Type B pancreatic cell (in vitro differentiated cells): ENCODE results near the gene COL11A1. TPM values are rescaled to one million over a fixed set of nuclear protein-coding genes. Genes with fewer than 3 reads are reported as not detected.

Experiments
- DNase-seq: peaks from one replicate; pipeline ENCODE4 v3.0.0; 2021; ENCODE audit warnings: mixed read lengths; ENCODE audit not compliant: unreplicated experiment; ENCODE audit errors: extremely low spot score
- H3K27ac Mint-ChIP-seq: 2 replicates; pipeline ENCODE4 v1.8.0; 2021; ENCODE audit warnings: mild to moderate bottlenecking, mixed read lengths
- H3K27me3 Mint-ChIP-seq: 2 replicates; pipeline ENCODE4 v1.8.0; 2021; ENCODE audit warnings: mixed read lengths
- H3K36me3 Mint-ChIP-seq: 2 replicates; pipeline ENCODE4 v1.8.0; 2021; ENCODE audit warnings: mixed read lengths
- H3K4me1 Mint-ChIP-seq: one replicate; pipeline ENCODE4 v1.8.0; 2021; ENCODE audit warnings: mixed read lengths; ENCODE audit not compliant: unreplicated experiment
- H3K4me3 Mint-ChIP-seq: 2 replicates; pipeline ENCODE4 v1.8.0; 2021; ENCODE audit warnings: mild to moderate bottlenecking, mixed read lengths
- H3K9me3 Mint-ChIP-seq: 2 replicates; pipeline ENCODE4 v1.8.0; 2021; ENCODE audit warnings: mixed read lengths
- total RNA-seq: library from RNA; stranded (reverse); gene quantifications from 2 replicates; pipeline ENCODE4 v1.2.1, GENCODE V29; 2021; ENCODE audit warnings: low replicate concordance
- TF ChIP-seq, protein P1 (sequence below): fragments of 200-600 bp; sonication (generic); conservative IDR thresholded peaks from 2 replicates; pipeline ENCODE4 v1.5.0; 2021; ENCODE audit warnings: antibody characterized with exemption, mild to moderate bottlenecking

Gene COL11A1
- total RNA-seq, 1 donor from 2014 or later = 58.3 TPM

- Mint-ChIP-seq H3K4me1 (no peaks in the 10 kb centered on the region), H3K27ac (no peak overlapping the region), H3K9me3 (no peaks in the 10 kb centered on the region), H3K4me3 (no peak overlapping the region), H3K36me3 (no peaks in the 10 kb centered on the region), H3K27me3 (no peaks in the 10 kb centered on the region)
- DNase-seq = no peak
- TF ChIP-seq, protein P1, sequence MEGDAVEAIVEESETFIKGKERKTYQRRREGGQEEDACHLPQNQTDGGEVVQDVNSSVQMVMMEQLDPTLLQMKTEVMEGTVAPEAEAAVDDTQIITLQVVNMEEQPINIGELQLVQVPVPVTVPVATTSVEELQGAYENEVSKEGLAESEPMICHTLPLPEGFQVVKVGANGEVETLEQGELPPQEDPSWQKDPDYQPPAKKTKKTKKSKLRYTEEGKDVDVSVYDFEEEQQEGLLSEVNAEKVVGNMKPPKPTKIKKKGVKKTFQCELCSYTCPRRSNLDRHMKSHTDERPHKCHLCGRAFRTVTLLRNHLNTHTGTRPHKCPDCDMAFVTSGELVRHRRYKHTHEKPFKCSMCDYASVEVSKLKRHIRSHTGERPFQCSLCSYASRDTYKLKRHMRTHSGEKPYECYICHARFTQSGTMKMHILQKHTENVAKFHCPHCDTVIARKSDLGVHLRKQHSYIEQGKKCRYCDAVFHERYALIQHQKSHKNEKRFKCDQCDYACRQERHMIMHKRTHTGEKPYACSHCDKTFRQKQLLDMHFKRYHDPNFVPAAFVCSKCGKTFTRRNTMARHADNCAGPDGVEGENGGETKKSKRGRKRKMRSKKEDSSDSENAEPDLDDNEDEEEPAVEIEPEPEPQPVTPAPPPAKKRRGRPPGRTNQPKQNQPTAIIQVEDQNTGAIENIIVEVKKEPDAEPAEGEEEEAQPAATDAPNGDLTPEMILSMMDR = no peak
Measured at GRCh38 chr1:102891868-102892625, 216.3 kb downstream of the COL11A1 start.

GRCh38 chr1:102886638-102887037 is 221.7 kb downstream of the COL11A1 start:
- no peaks in the 10 kb centered on the region for H3K27me3 Mint-ChIP-seq
- no peak overlapping the region for H3K4me3 Mint-ChIP-seq
- H3K9me3 Mint-ChIP-seq = no peaks in the 10 kb centered on the region
- DNase-seq = no peak
- no peaks in the 10 kb centered on the region for H3K36me3 Mint-ChIP-seq
- no peak overlapping the region for H3K27ac Mint-ChIP-seq
- TF ChIP-seq, protein P1 = no peak
- H3K4me1 Mint-ChIP-seq = no peaks in the 10 kb centered on the region

- DNase-seq = no peak
- TF ChIP-seq, protein P1 = no peak
- no peaks in the 10 kb centered on the region for H3K27me3 Mint-ChIP-seq
- H3K4me3 Mint-ChIP-seq = no peak overlapping the region
- no peaks in the 10 kb centered on the region for H3K4me1 Mint-ChIP-seq
- H3K27ac Mint-ChIP-seq = no peak overlapping the region
- no peaks in the 10 kb centered on the region for H3K36me3 Mint-ChIP-seq
- H3K9me3 Mint-ChIP-seq = no peaks in the 10 kb centered on the region
Measured at GRCh38 chr1:102884238-102884637, 224.1 kb downstream of the COL11A1 start.

GRCh38 chr1:102879439-102879993 is 228.8 kb downstream of the COL11A1 start:
- H3K36me3 Mint-ChIP-seq = no peaks in the 10 kb centered on the region
- peak overlapping the region; percentile 58 for H3K27ac Mint-ChIP-seq
- H3K4me1 Mint-ChIP-seq = no peaks in the 10 kb centered on the region
- no peak for DNase-seq
- no peaks in the 10 kb centered on the region for H3K9me3 Mint-ChIP-seq
- no peak overlapping the region for H3K4me3 Mint-ChIP-seq
- TF ChIP-seq, protein P1 = no peak
- no peaks in the 10 kb centered on the region for H3K27me3 Mint-ChIP-seq

DNA sequence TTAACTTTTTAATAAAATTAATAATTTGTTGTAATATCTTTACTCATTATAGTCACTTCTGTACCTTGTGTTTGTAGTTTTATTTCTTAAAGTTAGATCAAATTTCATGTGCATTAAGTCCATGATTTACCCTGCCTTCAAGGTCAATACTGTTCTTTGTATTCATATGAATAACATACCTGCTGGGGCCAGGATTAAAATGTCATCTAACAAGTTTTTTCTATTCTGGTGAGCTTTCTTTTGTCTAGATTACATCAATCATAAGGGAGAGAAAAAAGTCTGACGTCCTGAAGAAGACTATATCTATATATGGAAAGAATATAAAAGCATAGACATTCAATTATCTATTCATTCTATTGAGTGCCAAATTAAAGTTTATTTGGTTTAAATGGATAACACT is 232.6 kb downstream of the COL11A1 start:
- no peak for DNase-seq
- peak overlapping the region; percentile 52 for H3K4me3 Mint-ChIP-seq
- H3K36me3 Mint-ChIP-seq = no peaks in the 10 kb centered on the region
- H3K4me1 Mint-ChIP-seq = no peaks in the 10 kb centered on the region
- no peak overlapping the region for H3K27ac Mint-ChIP-seq
- H3K9me3 Mint-ChIP-seq = peaks cover 6% of the 10 kb centered on the region
- TF ChIP-seq, protein P1 = no peak
- no peaks in the 10 kb centered on the region for H3K27me3 Mint-ChIP-seq
